Epithelial cell of esophagus (primary cell): ENCODE measurements around the gene PAX7.
A peak's percentile ranks its signal among the peaks of the same experiment; 100 is the strongest.

Source experiments
- DNase-seq: peaks from one replicate; pipeline ENCODE4 v3.0.0; 2010; ENCODE audit warnings: low read depth
- H3K4me3 ChIP-seq: 2 replicates; pipeline ENCODE4 v1.5.1; 2011; ENCODE audit warnings: mild to moderate bottlenecking, low read length, control low read depth
- TF ChIP-seq, protein P1 (sequence below): IDR thresholded peaks from 2 replicates; pipeline ENCODE4 v1.5.1; 2011; ENCODE audit warnings: low read depth, mild to moderate bottlenecking, low read length, control low read depth, inconsistent platforms; ENCODE audit not compliant: insufficient read depth; ENCODE audit errors: missing control alignments

PAX7 gene

DNA sequence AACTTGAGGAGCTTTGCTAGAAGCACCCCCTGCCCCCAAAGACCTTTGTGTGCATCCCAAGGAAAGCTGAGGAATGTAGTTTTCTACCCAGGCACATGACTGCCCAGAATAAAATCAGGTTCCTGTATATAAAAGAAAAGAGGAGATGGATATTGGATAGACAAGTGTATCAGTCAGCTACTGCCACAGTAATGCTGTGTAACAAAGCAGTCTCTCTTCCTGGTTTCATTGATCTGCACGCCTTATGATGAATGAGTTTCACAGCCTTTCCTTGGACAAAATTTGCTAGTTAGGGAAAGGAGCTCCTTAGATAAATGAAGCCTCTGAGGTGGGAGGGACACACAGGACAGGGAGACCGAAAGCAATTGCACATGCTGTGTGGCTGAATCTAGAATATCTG lies 120.0 kb downstream of the PAX7 start:
- TF ChIP-seq, protein P1, sequence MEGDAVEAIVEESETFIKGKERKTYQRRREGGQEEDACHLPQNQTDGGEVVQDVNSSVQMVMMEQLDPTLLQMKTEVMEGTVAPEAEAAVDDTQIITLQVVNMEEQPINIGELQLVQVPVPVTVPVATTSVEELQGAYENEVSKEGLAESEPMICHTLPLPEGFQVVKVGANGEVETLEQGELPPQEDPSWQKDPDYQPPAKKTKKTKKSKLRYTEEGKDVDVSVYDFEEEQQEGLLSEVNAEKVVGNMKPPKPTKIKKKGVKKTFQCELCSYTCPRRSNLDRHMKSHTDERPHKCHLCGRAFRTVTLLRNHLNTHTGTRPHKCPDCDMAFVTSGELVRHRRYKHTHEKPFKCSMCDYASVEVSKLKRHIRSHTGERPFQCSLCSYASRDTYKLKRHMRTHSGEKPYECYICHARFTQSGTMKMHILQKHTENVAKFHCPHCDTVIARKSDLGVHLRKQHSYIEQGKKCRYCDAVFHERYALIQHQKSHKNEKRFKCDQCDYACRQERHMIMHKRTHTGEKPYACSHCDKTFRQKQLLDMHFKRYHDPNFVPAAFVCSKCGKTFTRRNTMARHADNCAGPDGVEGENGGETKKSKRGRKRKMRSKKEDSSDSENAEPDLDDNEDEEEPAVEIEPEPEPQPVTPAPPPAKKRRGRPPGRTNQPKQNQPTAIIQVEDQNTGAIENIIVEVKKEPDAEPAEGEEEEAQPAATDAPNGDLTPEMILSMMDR: no peak
- no peak overlapping the region for H3K4me3 ChIP-seq
- DNase-seq: no peak

DNA sequence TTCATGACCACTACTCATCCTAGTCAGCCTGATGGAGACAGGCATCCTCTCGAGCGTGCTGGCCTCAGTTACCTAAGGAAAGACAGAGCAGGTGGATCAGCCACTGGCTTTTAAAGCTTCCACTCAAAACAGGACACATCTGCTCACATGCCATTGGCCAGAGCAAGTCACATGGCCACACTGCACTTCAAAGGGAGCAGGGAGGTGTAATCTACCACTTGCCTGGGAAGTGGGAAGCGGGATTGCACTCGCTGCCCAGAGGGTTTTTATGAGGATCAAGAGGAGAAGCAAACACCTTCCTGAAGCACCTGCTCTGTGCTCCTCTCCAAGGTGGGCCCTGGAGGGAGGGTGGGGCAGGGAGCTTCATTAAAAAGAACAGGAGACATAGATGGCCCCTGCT lies 120.8 kb downstream of the PAX7 start:
- DNase-seq: no peak
- TF ChIP-seq, protein P1: no peak
- H3K4me3 ChIP-seq: no peak overlapping the region

DNA sequence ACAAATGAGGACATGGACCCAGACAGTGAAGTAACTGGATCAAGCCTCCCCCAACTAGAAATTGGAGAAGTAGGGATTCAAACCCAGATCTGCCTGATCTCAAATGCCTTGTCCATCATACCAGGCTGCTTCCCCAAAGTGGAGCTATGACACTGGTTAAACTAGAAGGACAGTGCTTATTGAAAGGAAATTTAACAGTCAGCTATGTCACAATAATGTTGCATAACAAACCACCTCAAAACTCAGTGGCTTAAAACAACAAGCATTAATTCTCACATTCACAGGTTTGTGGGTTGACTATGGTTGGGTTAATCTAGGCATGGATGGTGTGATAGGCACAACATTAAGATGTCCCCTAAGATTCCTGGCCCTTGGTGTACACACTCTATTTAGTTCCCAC lies 121.8 kb downstream of the PAX7 start:
- peak; percentile 6 for DNase-seq
- TF ChIP-seq, protein P1: no peak
- no peak overlapping the region for H3K4me3 ChIP-seq

DNA sequence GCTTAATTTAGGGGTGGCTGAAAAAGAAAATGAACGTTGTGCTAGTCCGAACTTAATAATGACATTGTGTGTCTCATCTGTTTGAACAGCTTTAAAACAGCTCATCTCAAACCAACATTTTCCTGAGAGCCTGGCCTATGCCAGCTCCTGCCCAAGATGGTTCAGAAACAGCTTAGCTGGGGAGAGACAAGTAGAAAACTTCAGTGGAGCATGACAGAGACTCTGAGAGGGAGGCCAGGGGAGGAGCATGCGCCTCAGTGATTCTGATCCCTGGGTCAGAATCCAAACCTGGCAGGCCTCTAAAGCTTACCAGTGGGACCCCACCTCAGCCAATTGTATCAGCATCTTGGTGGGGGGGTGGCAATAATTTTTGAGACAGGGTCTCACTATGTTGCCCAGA lies 129.5 kb downstream of the PAX7 start:
- H3K4me3 ChIP-seq: no peak overlapping the region
- DNase-seq: no peak
- TF ChIP-seq, protein P1: no peak

DNA sequence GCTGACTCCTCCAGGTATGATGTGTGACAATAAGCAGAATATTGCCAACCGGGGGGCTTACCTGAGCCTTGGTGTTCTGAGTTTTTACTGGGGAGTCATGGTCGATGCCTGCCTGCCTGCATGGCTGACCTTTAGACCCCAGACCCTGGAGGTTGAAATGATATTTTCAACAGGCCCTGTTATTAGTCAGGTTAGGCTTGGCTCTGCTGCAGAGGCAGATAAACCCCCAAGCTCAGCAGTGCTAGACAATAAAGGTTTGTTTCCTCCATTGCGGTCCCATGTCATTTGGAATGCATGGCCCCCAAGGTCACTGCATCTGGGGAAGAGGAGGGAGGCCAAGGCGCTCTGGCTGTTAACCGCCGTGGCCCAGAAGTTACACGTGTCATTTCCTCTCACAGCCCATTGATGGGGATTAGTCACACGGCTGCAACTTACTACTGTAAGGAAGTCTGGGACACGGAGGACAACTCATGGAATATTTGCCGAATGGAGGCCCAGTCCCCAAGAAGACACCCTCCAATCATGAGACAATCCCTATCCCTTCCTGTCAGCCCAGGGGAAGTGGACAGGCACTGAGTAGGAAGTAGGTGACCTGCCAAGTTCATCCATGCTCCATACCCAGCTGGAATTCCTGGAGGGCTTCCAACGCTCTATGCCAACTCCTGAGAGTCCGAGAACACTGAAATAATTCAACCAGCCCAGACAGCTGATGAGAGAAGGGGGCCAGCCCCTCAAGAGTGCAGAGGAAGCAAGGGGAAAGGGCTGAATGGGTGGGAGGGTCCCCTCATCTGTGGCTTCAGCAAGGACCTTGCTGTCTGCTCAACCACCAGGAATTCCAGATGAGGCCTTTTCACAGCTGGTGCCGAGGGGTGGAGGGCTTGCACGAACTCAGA lies 131.5 kb downstream of the PAX7 start:
- no peak overlapping the region for H3K4me3 ChIP-seq
- DNase-seq: no peak
- TF ChIP-seq, protein P1: no peak

DNA sequence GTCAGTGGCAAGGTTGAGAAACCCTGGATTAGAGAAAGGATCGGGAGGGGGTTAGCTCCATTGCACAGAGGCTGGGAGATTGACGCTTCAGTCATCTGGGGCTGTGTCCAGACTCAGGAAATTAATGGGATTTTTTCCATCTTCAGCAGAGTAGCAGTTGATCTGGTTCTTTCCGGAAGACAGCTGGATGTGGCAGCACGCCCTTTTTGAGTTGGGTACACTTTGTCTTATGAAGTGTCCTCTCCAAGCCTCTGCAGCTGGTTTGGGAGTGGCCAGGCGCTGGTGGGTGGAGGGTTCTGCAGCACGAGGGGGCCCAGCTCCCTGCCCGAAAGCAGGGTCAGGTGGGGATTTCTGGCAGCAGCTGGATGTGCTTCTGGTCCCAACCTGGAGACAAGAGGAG lies 133.7 kb downstream of the PAX7 start:
- DNase-seq: no peak
- no peak overlapping the region for H3K4me3 ChIP-seq
- TF ChIP-seq, protein P1: no peak

DNA sequence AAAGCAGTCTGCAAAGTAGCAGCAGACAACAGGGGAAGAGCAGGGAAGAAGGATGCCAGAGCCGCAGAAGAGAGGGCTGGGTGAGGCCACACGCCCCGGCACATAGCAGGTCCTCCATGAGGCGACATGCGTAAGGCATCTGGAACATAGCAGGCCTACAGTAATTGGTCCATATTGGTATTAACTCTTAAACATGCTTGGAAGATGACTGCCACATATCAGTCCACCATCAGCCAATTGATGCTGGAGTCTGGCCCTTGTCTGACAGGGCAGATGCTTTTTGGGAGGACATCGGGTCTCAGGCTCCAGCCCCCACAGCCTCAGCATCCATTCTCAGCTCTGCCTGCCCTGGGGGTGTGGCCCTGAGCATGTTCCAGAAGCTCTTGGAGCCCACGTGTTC lies 135.1 kb downstream of the PAX7 start:
- TF ChIP-seq, protein P1: no peak
- H3K4me3 ChIP-seq: no peak overlapping the region
- DNase-seq: no peak
